Loucy (cell line): ENCODE results near the gene CAMK2A.

Experiments
- EZH2phosphoT487 ChIP-seq: fragments of 200-600 bp; IDR thresholded peaks from 2 replicates; pipeline ENCODE4 v1.6.1; 2018; ENCODE audit warnings: antibody characterized with exemption, mild to moderate bottlenecking, moderate library complexity, borderline replicate concordance
- TF ChIP-seq, protein P1 (sequence below): fragments of 200-600 bp; sonication (generic); conservative IDR thresholded peaks from 2 replicates; pipeline ENCODE4 v1.5.1; 2014; ENCODE audit warnings: mild to moderate bottlenecking, antibody characterized with exemption, low read length

DNA sequence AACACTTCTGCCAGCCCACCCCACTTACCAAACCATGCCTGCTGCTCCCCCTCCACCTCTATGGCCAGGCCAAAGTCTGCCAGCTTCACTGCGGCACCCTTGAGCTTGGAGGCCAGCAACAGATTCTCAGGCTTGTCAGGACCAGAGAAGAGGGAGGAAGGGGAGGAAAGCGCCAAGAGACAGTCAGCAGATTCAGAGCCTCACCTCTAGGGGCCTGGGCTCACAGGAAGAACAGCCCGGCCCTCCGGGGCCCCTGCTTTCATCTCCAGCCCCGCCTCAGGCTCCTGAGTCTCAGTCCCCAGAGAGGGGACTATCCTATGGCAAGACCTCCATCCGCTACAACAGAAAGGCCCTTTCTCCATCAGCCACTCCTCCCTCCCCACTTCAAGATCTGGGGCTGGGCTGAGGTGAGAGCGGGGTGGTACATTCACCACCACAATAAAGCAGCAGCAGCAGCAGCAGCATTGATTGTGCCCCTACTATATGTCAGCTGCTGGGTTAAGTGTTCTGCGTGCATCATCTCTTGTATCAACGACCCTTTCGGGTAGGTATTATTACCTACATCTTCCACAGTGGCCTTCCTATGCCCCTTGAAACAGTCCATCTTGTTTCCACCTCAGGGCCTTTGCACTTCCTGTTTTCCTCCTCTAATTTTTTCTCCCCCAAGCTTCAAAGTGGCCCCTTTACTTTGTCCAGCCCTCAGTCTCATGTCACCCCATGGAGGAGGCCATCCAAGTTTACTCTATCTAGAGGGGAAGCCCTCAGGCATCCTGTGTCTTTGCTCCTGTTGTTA lies 36.0 kb downstream of the CAMK2A start:
- TF ChIP-seq, protein P1, sequence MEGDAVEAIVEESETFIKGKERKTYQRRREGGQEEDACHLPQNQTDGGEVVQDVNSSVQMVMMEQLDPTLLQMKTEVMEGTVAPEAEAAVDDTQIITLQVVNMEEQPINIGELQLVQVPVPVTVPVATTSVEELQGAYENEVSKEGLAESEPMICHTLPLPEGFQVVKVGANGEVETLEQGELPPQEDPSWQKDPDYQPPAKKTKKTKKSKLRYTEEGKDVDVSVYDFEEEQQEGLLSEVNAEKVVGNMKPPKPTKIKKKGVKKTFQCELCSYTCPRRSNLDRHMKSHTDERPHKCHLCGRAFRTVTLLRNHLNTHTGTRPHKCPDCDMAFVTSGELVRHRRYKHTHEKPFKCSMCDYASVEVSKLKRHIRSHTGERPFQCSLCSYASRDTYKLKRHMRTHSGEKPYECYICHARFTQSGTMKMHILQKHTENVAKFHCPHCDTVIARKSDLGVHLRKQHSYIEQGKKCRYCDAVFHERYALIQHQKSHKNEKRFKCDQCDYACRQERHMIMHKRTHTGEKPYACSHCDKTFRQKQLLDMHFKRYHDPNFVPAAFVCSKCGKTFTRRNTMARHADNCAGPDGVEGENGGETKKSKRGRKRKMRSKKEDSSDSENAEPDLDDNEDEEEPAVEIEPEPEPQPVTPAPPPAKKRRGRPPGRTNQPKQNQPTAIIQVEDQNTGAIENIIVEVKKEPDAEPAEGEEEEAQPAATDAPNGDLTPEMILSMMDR = peak; percentile 24; the same call in 1 of the 2 replicates
- TF ChIP-seq EZH2phosphoT487 = no peak
